Brain pericyte (primary cell): ENCODE measurements around the gene MGAT5.

ENCODE experiments used
- DNase-seq: peaks from one replicate; pipeline ENCODE4 v3.0.0-alpha.2; 2012; ENCODE audit warnings: low read depth, low spot score

MGAT5 gene

DNA sequence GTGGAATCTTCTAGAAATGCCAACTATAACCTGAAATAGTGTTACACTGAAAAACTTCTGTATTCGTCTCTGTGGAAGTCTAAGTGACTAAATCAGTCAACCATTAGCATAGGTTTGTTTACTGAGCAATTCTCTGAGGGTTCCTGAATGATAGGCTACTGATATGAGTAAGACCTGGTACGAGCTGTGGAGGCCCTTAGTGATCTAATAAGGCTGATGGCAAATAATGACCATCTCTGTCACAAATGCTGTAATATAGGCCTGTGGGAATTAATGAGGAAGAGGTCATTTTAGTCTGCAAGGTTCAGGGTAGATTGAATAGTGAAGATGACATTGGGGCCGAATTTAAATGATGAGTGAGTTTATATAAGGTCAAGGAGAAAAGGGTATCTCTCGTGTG is 82.5 kb downstream of the MGAT5 start:
- DNase-seq = no peak

DNA sequence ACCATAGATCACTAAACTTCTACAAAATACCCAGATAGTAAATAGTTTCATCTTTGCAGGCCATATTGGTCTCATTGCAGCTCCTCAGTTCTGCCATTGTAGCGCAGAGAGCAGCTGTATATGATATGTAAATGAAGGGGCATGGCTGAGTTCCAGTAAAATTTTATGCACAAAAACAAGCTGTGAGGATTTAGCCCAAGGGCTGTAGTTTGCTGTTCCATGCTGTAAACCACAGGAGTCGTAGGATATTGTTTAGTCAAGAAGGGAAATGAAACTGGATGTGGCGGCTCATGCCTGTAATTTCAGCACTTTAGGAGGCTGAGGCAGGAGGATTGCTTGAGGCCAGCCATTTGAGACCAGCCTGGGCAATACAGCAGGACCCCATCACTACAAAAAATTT is 83.0 kb downstream of the MGAT5 start:
- no peak for DNase-seq

DNA sequence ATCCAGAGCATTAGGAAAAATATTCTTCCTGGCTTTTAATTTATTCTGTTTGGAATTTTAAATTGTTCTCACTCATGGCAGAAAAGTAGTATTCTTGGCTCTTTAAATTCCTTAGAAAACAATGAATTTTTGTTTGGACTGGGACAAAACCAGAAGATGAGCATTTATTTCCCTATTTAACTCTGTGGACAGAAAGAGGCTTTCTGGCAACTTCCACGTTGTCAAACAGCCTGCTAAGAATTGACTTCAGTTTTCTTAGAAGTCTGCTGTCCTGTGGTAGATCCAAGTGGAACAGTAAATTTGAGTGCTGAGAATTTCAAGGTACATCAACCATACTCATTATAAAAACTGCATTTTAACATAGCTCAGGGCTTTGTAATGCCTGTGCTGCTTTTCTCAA is 83.8 kb downstream of the MGAT5 start:
- no peak for DNase-seq

DNA sequence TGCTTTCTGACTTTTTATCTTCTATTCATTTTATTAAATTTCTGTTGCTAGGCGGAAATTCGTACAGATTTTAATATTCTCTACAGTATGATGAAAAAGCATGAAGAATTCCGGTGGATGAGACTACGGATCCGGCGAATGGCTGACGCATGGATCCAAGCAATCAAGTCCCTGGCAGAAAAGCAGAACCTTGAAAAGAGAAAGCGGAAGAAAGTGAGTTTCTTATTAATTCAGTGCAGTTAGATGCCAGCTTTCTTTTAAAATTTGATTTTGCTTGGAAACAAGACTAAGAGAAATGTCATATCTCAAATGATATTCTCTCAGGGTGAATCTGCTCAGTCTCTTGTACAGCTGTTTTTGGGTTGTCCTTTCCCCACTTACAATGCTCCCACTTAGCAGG is 84.3 kb downstream of the MGAT5 start:
- no peak for DNase-seq

DNA sequence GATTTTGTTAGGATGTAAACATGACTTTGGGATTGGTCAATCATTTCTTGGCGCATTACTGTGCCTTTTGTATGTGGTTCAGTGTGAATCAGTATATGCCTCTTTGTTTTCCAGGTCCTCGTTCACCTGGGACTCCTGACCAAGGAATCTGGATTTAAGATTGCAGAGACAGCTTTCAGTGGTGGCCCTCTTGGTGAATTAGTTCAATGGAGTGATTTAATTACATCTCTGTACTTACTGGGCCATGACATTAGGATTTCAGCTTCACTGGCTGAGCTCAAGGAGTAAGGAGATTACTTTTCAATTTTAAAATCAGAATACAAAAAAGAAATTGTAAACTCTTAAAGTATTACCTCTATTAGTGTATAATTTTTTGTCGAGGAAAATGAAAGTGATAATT is 87.6 kb downstream of the MGAT5 start:
- DNase-seq = no peak

DNA sequence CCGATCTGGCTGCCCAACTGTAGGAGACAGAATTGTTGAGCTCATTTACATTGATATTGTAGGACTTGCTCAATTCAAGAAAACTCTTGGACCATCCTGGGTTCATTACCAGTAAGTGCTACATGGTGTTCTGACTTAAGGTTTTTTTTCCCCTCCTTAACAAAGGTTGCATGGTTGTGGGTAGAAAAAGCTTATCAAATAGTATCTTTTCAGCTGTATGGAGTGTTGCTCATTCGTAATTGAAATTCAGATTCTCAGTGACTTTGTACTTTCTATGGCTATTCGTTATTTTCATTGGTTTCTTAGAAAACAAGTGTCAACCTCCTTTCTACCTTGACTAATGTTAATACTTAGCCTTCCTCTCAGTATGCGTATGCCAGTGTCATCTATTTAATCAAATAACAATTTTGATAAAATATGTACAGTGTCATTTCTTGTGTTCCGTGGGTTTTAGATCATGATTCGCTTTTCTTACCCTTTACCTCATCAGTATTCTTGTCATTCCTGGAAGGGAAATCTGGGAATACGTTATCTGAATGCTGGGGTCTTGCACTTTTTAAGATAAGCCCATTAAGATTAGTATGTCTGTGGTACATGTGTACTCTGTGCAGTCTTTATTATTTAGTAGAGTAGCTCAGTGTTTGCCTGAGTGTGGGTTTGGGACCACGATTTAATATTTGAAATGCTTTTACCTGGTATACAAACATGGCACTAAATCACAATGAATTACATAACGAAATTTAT is 91.3 kb downstream of the MGAT5 start:
- DNase-seq = no peak

DNA sequence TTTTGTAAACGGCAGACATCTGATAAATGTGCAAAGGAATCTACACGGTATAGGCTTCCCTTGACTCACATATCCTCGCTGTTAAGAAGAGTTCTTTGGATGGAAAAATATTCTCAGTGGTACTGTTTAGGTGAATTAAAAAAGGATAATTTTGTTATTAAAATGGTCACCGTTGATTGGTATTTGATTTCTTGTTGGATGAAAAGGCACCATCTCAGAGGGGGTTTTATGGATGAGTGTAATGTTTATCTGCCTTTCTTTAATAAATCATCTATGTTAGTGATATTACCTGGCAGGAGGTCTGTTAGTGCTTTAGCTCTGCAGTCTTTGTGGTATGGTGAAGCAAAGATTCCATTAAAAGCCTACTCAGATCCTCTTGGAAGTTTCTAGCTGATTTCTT is 92.3 kb downstream of the MGAT5 start:
- no peak for DNase-seq

DNA sequence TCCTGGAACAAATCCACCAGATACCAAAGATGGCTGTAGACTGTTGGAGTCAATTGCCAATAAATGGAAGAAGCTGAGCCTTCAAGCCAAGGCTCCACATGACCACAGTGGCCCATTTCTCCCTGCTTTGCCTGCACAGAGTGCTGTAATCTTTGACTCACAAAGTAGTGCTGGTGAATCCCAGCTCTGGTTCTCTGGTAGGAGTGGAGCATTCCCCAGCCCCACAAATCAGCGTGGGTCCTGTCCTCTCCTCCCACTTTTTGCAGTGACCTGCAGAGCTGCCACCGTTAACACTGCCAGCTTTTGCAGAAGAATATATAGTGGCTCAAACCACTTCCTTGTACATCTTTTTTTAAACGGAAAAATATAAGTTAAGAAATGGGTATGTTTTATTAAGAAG is 93.9 kb downstream of the MGAT5 start:
- no peak for DNase-seq

DNA sequence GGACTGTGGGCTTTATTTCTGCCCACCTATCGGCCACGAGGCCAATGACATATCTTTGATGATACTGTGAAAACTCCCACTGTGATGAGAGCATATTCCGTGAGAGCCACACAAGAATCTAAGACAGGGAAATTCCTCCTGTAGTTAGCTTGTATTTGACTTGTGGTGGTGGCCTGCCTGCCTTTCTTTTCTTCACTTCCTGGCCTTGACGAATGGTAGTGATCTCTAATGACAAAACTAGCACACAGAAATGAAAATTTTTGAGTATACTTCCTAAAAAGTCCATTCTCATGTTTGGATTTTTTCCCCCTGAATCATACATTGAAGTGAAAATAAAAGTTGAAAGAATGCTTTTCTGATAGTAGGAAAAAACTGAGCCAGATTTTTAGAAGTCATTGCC is 94.4 kb downstream of the MGAT5 start:
- DNase-seq = no peak

DNA sequence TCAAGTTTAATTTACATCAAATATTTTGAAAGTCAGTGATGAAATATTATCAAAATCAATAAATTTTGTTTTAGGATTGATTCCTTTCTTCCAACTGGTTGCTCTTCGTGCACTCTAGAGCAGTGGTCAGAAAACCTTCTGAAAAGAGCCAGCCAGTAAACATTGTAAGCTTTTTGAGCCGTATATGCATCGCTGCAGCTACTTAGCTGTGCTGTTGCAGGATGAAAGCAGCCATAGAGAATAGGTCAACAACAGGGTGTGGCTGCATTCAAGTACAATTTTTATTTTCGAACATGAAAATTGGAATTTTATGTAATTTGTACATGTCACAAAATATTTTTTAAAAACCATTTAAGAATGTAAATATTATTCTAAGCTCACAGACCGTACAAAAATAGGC is 94.9 kb downstream of the MGAT5 start:
- DNase-seq = no peak

DNA sequence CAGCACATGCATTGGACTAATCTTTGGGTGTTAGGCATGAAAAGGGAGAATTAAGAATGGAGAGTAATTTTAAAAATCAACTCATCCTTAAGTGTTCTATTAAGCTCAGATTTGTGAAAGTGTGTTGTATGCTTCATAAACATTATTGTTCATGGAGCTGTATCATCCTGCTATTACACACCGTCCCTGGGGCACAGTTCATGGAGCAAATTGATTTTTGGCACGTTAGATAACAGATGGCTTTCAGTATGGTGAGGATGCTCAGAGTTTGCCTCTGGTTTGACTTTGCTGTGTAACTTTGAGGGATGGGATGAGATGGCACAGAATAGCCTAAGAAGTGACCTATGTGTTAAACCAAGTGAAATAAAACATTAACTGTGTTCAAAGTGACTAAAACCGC is 97.1 kb downstream of the MGAT5 start:
- DNase-seq = no peak

DNA sequence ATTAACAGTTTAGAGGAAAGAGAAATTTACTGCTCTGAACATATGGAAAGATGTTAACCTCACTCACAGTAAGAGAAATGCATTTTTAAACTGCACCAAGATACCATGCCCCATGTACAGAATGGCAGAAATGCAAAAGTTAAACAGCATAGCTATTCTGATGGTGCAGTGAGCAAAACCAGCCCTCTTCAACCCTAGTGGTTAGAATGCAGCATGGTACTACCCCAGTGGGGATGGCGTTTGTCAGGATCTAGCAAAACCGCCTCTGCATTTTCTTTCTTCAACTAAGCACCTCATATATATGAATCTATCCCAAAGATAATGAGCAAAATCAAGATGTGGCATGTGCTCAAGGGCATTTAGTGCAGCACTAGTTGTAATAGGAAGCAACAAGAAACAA is 98.0 kb downstream of the MGAT5 start:
- DNase-seq = no peak

DNA sequence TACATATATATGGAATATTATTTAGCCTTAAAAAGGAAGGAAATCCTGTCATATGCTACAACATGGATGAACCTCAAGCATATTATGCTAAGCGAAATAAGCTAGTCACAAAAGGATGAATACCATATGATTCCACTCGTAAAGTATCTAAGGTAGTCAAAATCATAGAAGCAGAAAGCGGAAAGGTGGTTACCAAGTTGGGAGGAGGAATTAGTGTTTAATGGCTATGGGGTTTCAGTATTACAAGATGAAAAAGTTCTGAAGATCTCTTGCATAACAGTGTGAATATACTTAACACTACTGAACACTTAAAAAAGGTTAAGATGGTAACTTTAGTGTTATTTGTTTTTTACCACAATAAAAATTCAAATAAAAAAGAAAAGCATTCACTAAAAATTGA is 99.0 kb downstream of the MGAT5 start:
- no peak for DNase-seq

DNA sequence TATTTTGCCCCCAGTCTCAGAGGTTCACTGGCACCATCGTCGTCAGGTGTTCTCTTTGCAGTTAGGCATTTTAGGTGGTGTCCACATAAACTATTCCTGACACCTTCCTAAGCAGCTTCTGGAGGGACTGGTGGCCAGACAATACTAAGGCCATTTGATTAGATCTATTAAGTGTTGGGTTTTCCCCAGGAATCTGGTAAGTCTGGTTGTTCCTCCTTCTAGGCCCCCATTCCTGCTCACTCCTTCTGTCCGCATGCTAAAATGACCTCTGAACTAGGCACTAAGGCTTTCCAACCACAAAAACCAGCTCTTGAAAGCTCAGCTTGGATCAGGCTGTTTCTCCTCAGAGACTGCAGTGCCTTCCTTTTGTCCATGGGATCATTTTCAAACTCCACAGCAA is 100.7 kb downstream of the MGAT5 start:
- no peak for DNase-seq

DNA sequence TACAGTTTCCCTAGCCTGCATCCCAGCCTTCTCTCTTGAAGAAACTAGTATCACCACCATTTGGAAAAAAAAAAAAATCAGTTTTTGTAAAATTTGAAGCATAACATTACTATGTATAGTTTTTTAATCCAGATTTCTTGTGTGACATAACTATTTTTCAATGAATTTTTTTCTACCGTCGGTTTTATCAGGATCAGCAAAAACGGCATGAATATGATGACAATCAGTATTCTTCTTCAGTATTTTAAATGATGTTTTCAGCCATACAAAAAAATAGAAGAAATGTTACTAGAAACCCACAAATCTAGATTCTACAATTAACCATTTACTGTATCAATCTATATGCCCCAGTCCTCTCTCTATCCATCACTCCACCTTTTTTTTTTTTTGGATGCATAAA is 103.9 kb downstream of the MGAT5 start:
- DNase-seq = no peak

DNA sequence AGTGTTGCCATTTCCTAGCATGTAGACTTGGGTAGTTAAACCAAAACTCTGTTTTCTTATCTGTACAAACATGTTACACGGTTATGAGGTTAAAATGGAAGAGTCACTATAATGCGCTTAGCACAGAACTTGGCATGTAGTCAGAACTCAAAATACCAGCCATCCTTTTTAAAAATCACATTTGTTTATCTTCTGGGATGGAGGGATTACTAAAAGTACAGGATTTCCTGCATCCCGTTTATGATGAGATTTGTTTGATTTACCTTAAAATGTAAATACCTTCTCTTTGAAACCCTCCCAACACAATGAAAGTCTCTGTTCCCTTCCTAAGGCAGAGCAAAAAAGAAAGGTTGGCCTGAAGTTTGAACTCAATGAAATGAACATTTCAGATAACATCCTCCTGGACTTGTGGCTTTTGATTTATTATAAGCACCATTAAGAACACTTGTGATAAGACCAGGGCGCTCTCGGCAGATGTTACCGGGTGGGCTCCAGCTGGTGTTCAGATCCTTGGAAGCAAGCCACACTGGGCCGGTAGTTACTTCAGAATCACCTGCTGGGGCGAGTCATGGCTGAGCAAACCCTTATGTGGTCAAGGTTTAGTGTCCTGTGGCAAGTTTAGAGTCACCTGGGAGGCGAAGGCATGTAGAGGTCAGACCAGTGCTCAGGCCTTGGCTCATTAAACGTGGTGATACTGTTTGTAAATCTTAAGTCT is 105.7 kb downstream of the MGAT5 start:
- DNase-seq = no peak

DNA sequence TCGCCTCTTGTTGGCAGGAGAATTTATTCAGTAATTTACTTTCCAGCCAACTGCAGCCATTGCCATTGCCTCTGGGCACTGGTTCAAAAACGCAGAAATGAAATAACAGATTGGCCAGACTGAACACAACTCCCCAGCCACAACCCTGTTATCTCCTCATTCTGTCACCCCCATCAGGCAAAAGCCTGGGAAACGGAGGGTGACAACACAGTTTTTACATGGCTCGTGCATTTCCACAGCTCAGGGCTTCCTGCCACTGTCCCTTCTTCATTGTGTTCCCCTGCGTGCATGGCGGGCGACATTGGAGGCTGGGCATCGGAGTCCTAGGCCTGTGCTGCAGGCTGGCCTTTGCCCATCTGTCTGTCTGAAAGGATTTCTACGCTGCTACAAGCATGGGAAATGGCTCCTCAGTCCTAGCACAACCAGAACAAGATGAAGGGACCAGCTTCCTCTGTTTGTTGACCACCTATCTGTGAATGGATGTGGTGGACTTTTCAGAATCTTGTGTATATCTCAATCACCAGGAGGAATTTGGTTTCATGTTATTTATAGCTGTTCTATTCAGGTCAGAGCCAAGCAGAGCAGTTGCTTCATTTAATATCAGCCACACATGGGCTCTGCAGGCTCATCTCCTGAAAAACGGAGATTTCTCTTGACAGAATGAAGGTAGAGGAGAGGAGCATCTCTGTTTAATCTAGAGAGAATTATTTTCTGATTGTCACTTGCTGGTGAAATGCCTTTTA is 107.0 kb downstream of the MGAT5 start:
- DNase-seq = no peak

DNA sequence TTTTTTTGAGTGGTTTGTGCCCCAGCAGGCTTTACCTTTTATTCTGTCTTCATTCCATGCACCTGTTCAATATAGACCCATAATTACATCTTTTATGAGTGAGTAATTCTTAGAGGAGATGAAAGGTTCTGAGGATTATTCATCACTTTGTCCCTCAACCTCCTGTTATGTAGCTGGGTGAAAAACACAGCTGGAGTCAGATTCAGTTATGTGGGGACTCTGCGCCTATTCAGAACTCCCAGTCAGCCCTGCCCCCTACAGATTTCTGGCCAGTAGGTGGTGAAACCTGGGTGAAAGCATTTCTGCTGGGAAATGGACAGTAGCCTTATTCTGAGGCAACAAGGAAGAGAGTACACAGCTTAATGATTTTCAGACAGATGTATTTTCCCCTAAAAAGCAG is 107.8 kb downstream of the MGAT5 start:
- DNase-seq = no peak

DNA sequence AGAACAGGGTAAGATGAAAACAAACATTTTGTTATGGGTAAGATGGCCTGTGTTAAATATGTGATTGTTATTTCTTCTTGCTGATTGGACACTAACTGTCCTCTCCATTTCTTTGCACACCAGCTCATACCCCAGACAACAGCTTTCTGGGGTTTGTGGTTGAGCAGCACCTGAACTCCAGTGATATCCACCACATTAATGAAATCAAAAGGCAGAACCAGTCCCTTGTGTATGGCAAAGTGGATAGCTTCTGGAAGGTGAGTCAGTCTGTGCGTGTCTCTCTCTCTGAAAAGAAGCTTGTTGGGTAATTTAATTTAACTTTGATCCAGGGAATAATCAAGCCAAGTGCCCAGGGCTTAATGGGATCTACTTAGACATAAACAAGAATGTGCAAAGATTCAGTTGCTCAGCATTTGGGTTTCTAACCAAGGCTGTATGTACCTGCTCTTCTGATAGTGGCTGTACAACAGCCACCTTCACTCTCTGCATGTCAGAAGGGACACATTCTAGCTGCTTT is 108.3 kb downstream of the MGAT5 start:
- DNase-seq = no peak

DNA sequence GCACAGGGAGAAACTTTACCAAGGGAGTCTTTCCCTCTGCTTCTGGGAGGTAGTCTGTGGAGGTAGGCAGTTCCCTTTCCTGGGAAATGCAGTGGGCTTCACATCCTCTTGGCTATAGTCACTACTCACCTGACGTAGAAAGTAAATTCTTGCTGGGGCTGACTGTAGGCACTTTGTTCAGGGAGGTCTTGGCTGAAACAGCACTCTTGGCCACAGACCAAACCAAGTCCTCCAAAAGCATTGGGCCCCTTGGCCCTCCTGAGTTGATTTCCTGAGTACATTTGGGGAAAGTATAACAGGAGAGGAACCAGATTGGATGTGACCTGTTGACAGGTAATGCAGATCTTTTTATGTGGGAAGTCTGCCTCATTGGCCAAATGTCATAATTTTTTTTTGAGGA is 108.9 kb downstream of the MGAT5 start:
- no peak for DNase-seq

DNA sequence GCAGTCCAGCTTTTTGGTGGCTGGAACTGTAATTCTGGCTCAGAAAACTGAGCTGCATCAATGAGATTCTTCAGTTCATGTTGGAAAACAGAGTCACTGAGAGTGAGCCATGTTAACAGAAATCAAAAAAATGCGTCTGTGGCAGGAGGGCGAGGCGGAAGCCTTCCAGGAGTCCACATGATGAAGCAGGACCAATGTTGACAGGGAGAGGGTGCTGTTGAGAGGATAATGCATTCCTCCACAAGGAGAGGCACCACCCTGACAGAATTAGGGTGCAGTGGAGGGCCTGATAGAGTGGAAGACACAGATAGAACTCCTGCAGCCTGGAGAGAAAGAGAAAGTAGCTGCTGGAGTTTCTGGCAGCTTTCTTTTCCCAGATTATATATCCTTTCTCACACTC is 111.5 kb downstream of the MGAT5 start:
- no peak for DNase-seq

DNA sequence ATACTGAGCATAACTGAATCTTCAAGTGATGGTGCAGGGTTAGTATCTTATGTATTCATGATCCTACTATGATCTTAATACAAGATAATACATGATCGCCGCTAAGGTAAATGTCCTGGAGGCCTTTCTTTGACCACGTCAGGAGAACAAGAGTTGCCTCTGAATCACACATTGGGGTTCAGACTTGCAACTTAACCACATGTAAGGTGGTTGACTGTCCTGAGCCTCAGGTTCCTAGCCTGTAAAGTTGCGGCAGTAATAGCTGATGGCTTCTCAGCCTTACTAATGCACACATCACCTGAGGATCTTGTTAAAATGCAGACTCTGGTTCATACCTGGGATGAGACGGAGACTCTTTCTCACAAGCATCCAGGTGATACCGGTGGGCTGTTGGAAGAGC is 112.5 kb downstream of the MGAT5 start:
- DNase-seq = no peak

DNA sequence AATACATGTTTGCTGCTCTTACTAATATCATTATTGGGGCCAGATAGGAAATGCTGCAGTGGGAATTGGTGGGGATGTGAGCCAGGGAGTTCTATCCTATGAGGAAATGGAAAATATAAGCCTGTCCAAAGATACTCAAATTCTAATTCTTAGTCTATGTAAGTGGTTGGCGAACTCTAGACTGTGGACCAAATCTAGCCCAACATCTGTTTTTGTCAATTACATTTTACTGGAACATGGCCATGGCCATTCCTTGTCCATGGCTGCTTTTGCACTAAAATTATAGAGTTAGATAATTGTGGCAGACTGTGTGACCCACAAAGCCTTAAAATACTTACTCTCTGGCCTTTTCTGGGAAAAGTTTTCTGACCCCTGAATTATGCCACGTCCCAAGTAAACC is 113.3 kb downstream of the MGAT5 start:
- no peak for DNase-seq
